A673 (cell line): ENCODE measurements around the gene ZNF182. TPM values are rescaled to one million over a fixed set of nuclear protein-coding genes. Genes with fewer than 3 reads are reported as not detected.
A peak's percentile ranks its signal among the peaks of the same experiment; 100 is the strongest.
"Not testable (repeated sequence)": the region's sequence is repeated elsewhere in the genome, so short reads cannot be mapped to it uniquely, and the experiment has no call there.

Experiments used
- BruUV-seq: library from RNA; stranded (reverse); fragments of 400-500 nt; replicated peaks from 2 replicates; lab custom pipeline; 2021; lab: Mats Ljungman, UMichigan
- CTCF ChIA-PET: fragments of 300-600 bp; sonication (Branson Sonifier 250); formaldehyde crosslinking; loops from one replicate; lab custom pipeline; 2022; ENCODE audit warnings: antibody characterized with exemption; lab: Charles Lee
- POLR2A ChIA-PET: fragments of 300-600 bp; sonication (Branson Sonifier 250); formaldehyde crosslinking; loops from one replicate; lab custom pipeline; 2022; ENCODE audit warnings: antibody characterized with exemption; ENCODE audit not compliant: low non-redundant PET; lab: Charles Lee
- DNase-seq: peaks from one replicate; pipeline ENCODE4 v3.0.0-alpha.2; 2015; ENCODE audit warnings: low spot score
- H3K27ac ChIP-seq: fragments of 200-600 bp; sonication (generic); 2 replicates; pipeline ENCODE4 v1.5.1; 2016; ENCODE audit warnings: mixed run types, low read depth, mild to moderate bottlenecking, mixed read lengths, antibody characterized with exemption, low read length; ENCODE audit not compliant: poor library complexity, severe bottlenecking
- H3K27me3 ChIP-seq: fragments of 200-600 bp; sonication (generic); replicated peaks from 2 replicates; pipeline ENCODE4 v1.6.1; 2017; ENCODE audit warnings: mixed run types, low read depth, mild to moderate bottlenecking, mixed read lengths, antibody characterized with exemption, low read length; ENCODE audit not compliant: insufficient read depth, poor library complexity
- H3K36me3 ChIP-seq: fragments of 200-600 bp; sonication (generic); 2 replicates; pipeline ENCODE4 v1.6.1; 2016; ENCODE audit warnings: mixed run types, mild to moderate bottlenecking, mixed read lengths, antibody characterized with exemption, low read length; ENCODE audit not compliant: insufficient read depth, poor library complexity, severe bottlenecking
- H3K4me1 ChIP-seq: fragments of 200-600 bp; sonication (generic); 2 replicates; pipeline ENCODE4 v1.6.1; 2017; ENCODE audit warnings: mixed run types, mild to moderate bottlenecking, mixed read lengths, antibody characterized with exemption, low read length; ENCODE audit not compliant: insufficient read depth, poor library complexity, severe bottlenecking
- H3K4me3 ChIP-seq: fragments of 200-600 bp; sonication (generic); 2 replicates; pipeline ENCODE4 v1.5.1; 2016; ENCODE audit warnings: low read depth, mixed run types, mild to moderate bottlenecking, mixed read lengths, low read length; ENCODE audit not compliant: poor library complexity, severe bottlenecking
- H3K9me3 ChIP-seq: fragments of 200-600 bp; sonication (generic); 2 replicates; pipeline ENCODE4 v1.6.1; 2016; ENCODE audit warnings: mixed run types, low read depth, mild to moderate bottlenecking, mixed read lengths, antibody characterized with exemption, low read length; ENCODE audit not compliant: poor library complexity, severe bottlenecking
- EZH2 ChIP-seq: fragments of 200-600 bp; sonication (generic); IDR thresholded peaks from 2 replicates; pipeline ENCODE4 v1.6.1; 2017; ENCODE audit warnings: borderline replicate concordance, low read depth, mild to moderate bottlenecking, mixed read lengths, antibody characterized with exemption, low read length; ENCODE audit not compliant: poor library complexity, severe bottlenecking
- intact Hi-C: fragments of 100-400 bp; cut with micrococcal nuclease; formaldehyde crosslinking; loops from one replicate; pipeline ENCODE4 v1.10.0; 2022; ENCODE audit not compliant: unreplicated experiment
- total RNA-seq: library from RNA; stranded (reverse); gene quantifications from 2 replicates; pipeline ENCODE4 v1.2.3, GENCODE V29; 2021
- TF ChIP-seq, protein P1 (sequence below): fragments of 300-800, 200-600 bp; sonication (generic); conservative IDR thresholded peaks from 2 replicates; pipeline ENCODE4 v1.5.1; 2017; ENCODE audit warnings: low read depth, mild to moderate bottlenecking, antibody characterized with exemption, low read length, moderate library complexity, mixed read lengths

Gene ZNF182
- total RNA-seq, 1 experiment from 2014 or later: 6.5 TPM

DNA sequence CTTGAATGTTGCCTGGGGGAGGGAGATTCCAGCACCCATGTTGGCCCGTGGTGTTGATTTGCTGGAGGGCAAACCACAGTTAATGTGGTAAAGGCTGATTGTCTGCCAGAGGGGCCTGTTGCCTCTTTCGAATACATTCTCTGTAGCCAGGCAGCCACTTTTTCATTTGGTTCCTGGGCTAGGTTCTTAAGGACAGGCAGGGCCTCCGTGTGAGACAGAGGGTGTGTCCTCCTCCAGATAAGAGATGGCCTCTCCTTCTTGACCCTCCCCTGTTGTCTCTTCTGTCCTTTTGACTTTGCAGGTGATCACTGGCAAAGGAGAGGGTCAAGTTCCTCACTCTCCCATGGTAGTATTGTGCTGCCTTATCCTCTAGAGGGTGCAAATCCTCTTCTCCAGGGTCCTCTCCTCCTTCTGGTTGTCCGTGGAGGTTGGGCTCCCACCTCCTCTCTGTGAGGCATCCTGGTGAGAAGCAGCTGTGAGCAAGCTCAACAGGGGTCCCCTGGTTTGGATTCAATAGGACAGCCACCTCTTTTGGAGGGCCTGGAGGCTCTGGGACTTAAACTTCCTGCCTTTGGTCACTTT lies 44.9 kb downstream of the ZNF182 start:
- ChIA-PET POLR2A (no interaction called here), CTCF (interaction anchor here (0.6 kb wide), 1 partner anchor 131 kb away, joined by 3 read pairs; no protein-coding TSS in a partner anchor)
- TF ChIP-seq, protein P1, sequence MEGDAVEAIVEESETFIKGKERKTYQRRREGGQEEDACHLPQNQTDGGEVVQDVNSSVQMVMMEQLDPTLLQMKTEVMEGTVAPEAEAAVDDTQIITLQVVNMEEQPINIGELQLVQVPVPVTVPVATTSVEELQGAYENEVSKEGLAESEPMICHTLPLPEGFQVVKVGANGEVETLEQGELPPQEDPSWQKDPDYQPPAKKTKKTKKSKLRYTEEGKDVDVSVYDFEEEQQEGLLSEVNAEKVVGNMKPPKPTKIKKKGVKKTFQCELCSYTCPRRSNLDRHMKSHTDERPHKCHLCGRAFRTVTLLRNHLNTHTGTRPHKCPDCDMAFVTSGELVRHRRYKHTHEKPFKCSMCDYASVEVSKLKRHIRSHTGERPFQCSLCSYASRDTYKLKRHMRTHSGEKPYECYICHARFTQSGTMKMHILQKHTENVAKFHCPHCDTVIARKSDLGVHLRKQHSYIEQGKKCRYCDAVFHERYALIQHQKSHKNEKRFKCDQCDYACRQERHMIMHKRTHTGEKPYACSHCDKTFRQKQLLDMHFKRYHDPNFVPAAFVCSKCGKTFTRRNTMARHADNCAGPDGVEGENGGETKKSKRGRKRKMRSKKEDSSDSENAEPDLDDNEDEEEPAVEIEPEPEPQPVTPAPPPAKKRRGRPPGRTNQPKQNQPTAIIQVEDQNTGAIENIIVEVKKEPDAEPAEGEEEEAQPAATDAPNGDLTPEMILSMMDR: peak; percentile 42; the same call in 1 of the 2 replicates
- no peak for TF ChIP-seq EZH2
- H3K36me3 ChIP-seq: no peaks in the 10 kb centered on the region
- intact Hi-C loops: no loop called here
- no peaks in the 10 kb centered on the region for H3K27me3 ChIP-seq
- no peaks in the 10 kb centered on the region for H3K9me3 ChIP-seq
- no peak overlapping the region for H3K4me3 ChIP-seq
- H3K27ac ChIP-seq: no peak overlapping the region
- no peaks in the 10 kb centered on the region for H3K4me1 ChIP-seq
- no TSS peak for BruUV-seq
- peak; percentile 24 for DNase-seq

DNA sequence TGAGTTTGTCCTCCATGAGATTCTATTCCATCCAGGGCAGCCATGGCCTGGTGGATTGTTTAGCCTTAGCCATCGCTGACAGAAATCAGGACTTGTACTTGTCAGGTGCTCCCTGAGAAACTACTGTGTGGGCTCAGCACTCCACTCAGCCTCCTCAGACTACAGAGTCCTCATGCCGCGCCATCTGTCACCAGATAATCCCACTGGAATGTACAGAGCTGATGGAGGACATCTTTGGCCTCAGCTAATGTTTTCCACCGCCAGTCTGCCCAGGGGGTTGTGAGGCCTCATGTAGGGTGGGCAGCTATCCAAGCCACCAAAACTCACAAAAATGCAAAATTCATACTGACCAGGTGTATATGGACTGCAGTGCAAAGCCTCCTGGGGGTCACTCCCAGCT lies 45.6 kb downstream of the ZNF182 start:
- H3K9me3 ChIP-seq, H3K4me3 ChIP-seq, POLR2A ChIA-PET, H3K27ac ChIP-seq, H3K27me3 ChIP-seq, BruUV-seq, H3K36me3 ChIP-seq, intact Hi-C loops, DNase-seq, CTCF ChIA-PET, H3K4me1 ChIP-seq: not testable (repeated sequence)

DNA sequence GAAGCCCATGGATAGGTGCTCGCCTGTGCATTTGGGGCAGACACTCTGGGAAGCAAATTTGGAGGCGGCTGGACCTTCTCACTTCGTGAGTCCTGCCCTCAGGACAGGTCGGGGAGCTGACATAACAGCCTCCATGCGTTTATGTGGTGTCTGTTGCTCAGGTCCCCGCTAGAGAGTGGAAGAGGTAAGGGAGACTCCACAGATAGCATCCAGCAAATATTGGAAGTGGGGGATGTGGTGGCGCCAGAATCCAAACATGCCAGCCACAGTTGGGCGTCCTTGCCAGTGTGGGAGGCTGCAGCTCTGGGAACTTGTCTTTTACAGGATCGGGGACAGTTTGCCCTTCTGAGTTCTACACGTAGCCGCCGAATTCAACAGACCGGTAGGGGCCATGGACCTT lies 47.8 kb downstream of the ZNF182 start:
- intact Hi-C loops: no loop called here
- no peak for DNase-seq
- CTCF ChIA-PET: no interaction called here
- H3K36me3 ChIP-seq: no peaks in the 10 kb centered on the region
- no peak overlapping the region for H3K4me3 ChIP-seq
- POLR2A ChIA-PET: no interaction called here
- no peaks in the 10 kb centered on the region for H3K4me1 ChIP-seq
- H3K27ac ChIP-seq: no peak overlapping the region
- no peak for TF ChIP-seq EZH2
- TF ChIP-seq, protein P1: no peak
- no TSS peak for BruUV-seq
- peaks cover 7% of the 10 kb centered on the region for H3K9me3 ChIP-seq
- no peaks in the 10 kb centered on the region for H3K27me3 ChIP-seq

DNA sequence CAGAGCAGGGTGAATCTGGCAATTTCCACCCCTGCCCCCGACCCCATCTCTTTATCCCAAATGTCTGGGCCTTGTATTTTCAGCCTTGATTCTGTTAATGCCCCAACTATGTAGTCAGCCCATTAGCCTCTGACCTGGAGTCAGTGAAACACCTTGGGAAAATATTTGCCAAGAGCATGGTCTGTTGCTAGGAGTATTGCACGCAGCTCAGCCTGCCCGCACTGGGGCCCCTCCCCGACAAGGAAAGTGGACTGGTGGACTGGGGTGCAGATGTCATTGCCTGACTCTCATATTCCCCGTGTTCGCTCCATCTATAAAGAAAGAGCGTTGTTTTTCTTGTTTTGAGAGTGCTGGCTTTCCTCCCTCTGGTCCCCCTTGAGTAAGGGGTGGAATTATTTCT lies 48.5 kb downstream of the ZNF182 start:
- H3K4me3 ChIP-seq, H3K4me1 ChIP-seq, POLR2A ChIA-PET, H3K9me3 ChIP-seq, H3K27me3 ChIP-seq, H3K27ac ChIP-seq, H3K36me3 ChIP-seq, BruUV-seq, DNase-seq, intact Hi-C loops, CTCF ChIA-PET: not testable (repeated sequence)
